ENCODE measurements around the gene NUP58. TPM values are rescaled to one million over a fixed set of nuclear protein-coding genes. Genes with fewer than 3 reads are reported as not detected.

Gene NUP58
- total RNA-seq, 1 donor from 2014 or later, result 9.7 TPM

- Histone ChIP-seq H3K27ac (no peak overlapping the region), H3K9me3 (no peaks in the 10 kb centered on the region), H3K4me3 (no peak overlapping the region), H3K4me1 (peaks cover 3 to 22% of the 10 kb centered on the region in 2 donors), H3K27me3 (no peaks in the 10 kb centered on the region), H3K36me3 (no peaks in the 10 kb centered on the region)
- intact Hi-C loops (cut with DNase I), result loop anchor here (10.0 kb wide), 1 partner anchor 287 kb away; no protein-coding TSS in a partner anchor
- DNase-seq (ENCODE audit: low spot score in 2 of 2), result no peak
- no peak for TF ChIP-seq CTCF (IDR thresholded peaks at IDR 0.05)
These were observed 20.1 kb upstream of the NUP58 start for GRCh38 chr13:25281193-25281934.

GRCh38 chr13:25281935-25282332 lies 19.5 kb upstream of the NUP58 start:
- Histone ChIP-seq H3K27me3 (no peaks in the 10 kb centered on the region), H3K9me3 (no peaks in the 10 kb centered on the region), H3K4me3 (no peak overlapping the region), H3K36me3 (no peaks in the 10 kb centered on the region), H3K4me1 (peaks cover 3 to 22% of the 10 kb centered on the region in 2 donors), H3K27ac (no peak overlapping the region)
- TF ChIP-seq CTCF (IDR thresholded peaks at IDR 0.05), result no peak
- intact Hi-C loops (cut with DNase I), result loop anchor here (10.0 kb wide), 1 partner anchor 287 kb away; no protein-coding TSS in a partner anchor
- DNase-seq (ENCODE audit: low spot score in 2 of 2), result no peak

GRCh38 chr13:25286308-25286968 lies 15.0 kb upstream of the NUP58 start:
- Histone ChIP-seq H3K27ac (peak overlapping the region; percentile 84 to 94), H3K4me1 (peaks cover 3 to 22% of the 10 kb centered on the region in 2 donors), H3K4me3 (peak overlapping the region; percentile 72 to 89), H3K9me3 (no peaks in the 10 kb centered on the region), H3K36me3 (no peaks in the 10 kb centered on the region), H3K27me3 (no peaks in the 10 kb centered on the region)
- no peak for DNase-seq (ENCODE audit: low spot score in 2 of 2)
- intact Hi-C loops (cut with DNase I), result loop anchor here (2.0 to 10.0 kb wide), 2 partner anchors 292 to 364 kb away; a partner anchor contains a TSS
- no peak for TF ChIP-seq CTCF (IDR thresholded peaks at IDR 0.05)

GRCh38 chr13:25286969-25287961 lies 14.2 kb upstream of the NUP58 start, which contains the start of gene MTMR6:
TSS of gene MTMR6 (minus strand) at chr13:25287488. CDS start at chr13:25287247, 241 bp downstream.
- peak; percentile 98 to 100 (median 100) for TF ChIP-seq CTCF (IDR thresholded peaks at IDR 0.05)
- DNase-seq (ENCODE audit: low spot score in 2 of 2), result peak; percentile 60 to 96
- intact Hi-C loops (cut with DNase I), result loop anchor here (1.0 to 10.0 kb wide), 3 partner anchors 14 to 364 kb away; partner anchors contain the start of gene NUP58
- peak within 1 kb of the TSS; percentile 84 to 94 for H3K27ac ChIP-seq
- no peaks in the 10 kb centered on the region for H3K36me3 ChIP-seq
- peaks cover 3 to 22% of the 10 kb centered on the region in 2 donors for H3K4me1 ChIP-seq
- no peaks in the 10 kb centered on the region for H3K9me3 ChIP-seq
- H3K27me3 ChIP-seq, result no peaks in the 10 kb centered on the region
- H3K4me3 ChIP-seq, result peak within 1 kb of the TSS; percentile 72 to 89

GRCh38 chr13:25288966-25289365 lies 12.5 kb upstream of the NUP58 start:
- H3K27ac ChIP-seq, result no peak overlapping the region
- no peak for DNase-seq (ENCODE audit: low spot score in 2 of 2)
- peaks cover 3 to 17% of the 10 kb centered on the region in 2 donors for H3K4me1 ChIP-seq
- H3K36me3 ChIP-seq, result no peaks in the 10 kb centered on the region
- TF ChIP-seq CTCF (IDR thresholded peaks at IDR 0.05), result no peak
- no peaks in the 10 kb centered on the region for H3K9me3 ChIP-seq
- H3K27me3 ChIP-seq, result no peaks in the 10 kb centered on the region
- intact Hi-C loops (cut with DNase I), result loop anchor here (10.0 kb wide), 1 partner anchor 294 kb away; no protein-coding TSS in a partner anchor
- no peak overlapping the region for H3K4me3 ChIP-seq
